Neural crest cell (in vitro differentiated cells): ENCODE results near the gene UGCG. TPM values are rescaled to one million over a fixed set of nuclear protein-coding genes. Genes with fewer than 3 reads are reported as not detected.
"Not testable (repeated sequence)": the region's sequence is repeated elsewhere in the genome, so short reads cannot be mapped to it uniquely, and the experiment has no call there.

Source experiments
- DNase-seq: peaks from one replicate; pipeline ENCODE4 v3.0.0; 2021; ENCODE audit warnings: low read depth, mixed read lengths, low spot score
- H3K27ac Mint-ChIP-seq: one replicate; pipeline ENCODE4 v1.8.0; 2021; ENCODE audit warnings: mild to moderate bottlenecking, mixed read lengths; ENCODE audit not compliant: unreplicated experiment
- H3K27me3 Mint-ChIP-seq: 2 replicates; pipeline ENCODE4 v1.8.0; 2021; ENCODE audit warnings: low read depth, mild to moderate bottlenecking, mixed read lengths
- H3K36me3 Mint-ChIP-seq: 2 replicates; pipeline ENCODE4 v1.8.0; 2021; ENCODE audit warnings: low read depth, mild to moderate bottlenecking, mixed read lengths
- H3K4me1 Mint-ChIP-seq: 2 replicates; pipeline ENCODE4 v1.8.0; 2021; ENCODE audit warnings: mixed read lengths
- H3K4me3 Mint-ChIP-seq: one replicate; pipeline ENCODE4 v1.8.0; 2021; ENCODE audit warnings: mild to moderate bottlenecking, mixed read lengths
- H3K9me3 Mint-ChIP-seq: 2 replicates; pipeline ENCODE4 v1.8.0; 2021; ENCODE audit warnings: mixed read lengths
- total RNA-seq: library from RNA; stranded (reverse); gene quantifications from 2 replicates; pipeline ENCODE4 v1.2.1, GENCODE V29; 2021
- TF ChIP-seq, protein P1 (sequence below): fragments of 200-600 bp; sonication (generic); conservative IDR thresholded peaks from 2 replicates; pipeline ENCODE4 v1.5.0; 2021; ENCODE audit warnings: antibody characterized with exemption, mild to moderate bottlenecking

UGCG gene
- total RNA-seq, 1 donor from 2014 or later = 21.2 TPM

DNA sequence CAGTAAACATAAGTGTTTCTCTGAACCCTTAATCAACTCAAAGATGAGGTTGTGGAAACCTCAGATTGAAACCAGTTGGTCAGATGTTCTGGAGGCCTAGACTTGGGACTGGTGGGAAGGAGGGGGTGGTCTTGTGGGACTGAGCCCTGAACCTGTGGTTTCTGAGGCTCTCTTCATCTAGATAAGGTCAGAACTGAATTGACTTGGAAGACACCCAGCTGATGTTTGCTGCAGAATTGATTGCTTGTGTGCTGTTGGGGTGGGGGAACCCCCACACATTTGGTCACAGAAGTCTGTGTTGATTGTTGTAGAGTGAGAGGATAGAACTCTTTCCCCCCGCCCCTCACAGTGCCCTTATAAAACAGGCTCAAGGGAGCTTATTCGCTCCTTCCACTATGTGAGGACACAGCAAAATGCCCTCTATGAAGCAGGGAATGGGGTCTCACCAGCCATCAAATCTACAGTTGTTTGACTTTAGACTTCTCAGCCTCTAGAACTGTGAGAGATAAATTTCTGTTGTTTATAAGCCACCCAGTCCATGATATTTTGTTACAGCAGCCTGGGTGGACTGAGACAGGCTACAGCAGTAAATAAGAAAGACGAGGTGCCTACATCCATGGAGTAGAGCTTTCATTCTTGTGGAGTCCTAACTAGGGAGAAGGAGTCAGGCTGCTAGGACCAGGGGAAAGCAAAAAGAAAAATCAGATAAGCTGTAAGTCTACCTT lies 25.7 kb upstream of the UGCG start:
- H3K4me3 Mint-ChIP-seq = no peak overlapping the region
- H3K4me1 Mint-ChIP-seq = no peaks in the 10 kb centered on the region
- no peak overlapping the region for H3K27ac Mint-ChIP-seq

DNA sequence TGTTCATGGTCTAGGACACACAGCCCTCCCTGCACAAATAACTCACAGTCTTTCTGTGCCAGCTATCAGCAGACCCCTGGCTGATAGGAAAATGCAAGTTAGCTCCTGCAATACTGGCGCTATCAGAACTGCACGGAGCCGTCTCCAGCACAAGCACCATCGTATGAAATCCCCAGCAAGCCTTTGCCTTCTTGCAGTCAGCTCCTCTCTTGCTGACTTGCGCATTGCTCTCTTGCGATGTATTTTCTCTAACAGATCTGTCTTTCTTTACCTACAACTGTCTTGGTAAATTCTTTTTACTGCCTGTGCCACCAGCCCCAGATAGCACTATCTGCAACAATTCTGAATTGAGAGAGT lies 25.1 kb upstream of the UGCG start:
- no peak for DNase-seq
- Mint-ChIP-seq H3K9me3 (no peaks in the 10 kb centered on the region), H3K4me3 (no peak overlapping the region), H3K27ac (no peak overlapping the region), H3K27me3 (no peaks in the 10 kb centered on the region), H3K4me1 (no peaks in the 10 kb centered on the region), H3K36me3 (no peaks in the 10 kb centered on the region)
- TF ChIP-seq, protein P1, sequence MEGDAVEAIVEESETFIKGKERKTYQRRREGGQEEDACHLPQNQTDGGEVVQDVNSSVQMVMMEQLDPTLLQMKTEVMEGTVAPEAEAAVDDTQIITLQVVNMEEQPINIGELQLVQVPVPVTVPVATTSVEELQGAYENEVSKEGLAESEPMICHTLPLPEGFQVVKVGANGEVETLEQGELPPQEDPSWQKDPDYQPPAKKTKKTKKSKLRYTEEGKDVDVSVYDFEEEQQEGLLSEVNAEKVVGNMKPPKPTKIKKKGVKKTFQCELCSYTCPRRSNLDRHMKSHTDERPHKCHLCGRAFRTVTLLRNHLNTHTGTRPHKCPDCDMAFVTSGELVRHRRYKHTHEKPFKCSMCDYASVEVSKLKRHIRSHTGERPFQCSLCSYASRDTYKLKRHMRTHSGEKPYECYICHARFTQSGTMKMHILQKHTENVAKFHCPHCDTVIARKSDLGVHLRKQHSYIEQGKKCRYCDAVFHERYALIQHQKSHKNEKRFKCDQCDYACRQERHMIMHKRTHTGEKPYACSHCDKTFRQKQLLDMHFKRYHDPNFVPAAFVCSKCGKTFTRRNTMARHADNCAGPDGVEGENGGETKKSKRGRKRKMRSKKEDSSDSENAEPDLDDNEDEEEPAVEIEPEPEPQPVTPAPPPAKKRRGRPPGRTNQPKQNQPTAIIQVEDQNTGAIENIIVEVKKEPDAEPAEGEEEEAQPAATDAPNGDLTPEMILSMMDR = no peak

More for the DNA sequence above, 25.7 kb upstream of the UGCG start:
- no peaks in the 10 kb centered on the region for H3K9me3 Mint-ChIP-seq
- H3K36me3 Mint-ChIP-seq = no peaks in the 10 kb centered on the region
- TF ChIP-seq, protein P1 = no peak
- H3K27me3 Mint-ChIP-seq = no peaks in the 10 kb centered on the region
- no peak for DNase-seq

DNA sequence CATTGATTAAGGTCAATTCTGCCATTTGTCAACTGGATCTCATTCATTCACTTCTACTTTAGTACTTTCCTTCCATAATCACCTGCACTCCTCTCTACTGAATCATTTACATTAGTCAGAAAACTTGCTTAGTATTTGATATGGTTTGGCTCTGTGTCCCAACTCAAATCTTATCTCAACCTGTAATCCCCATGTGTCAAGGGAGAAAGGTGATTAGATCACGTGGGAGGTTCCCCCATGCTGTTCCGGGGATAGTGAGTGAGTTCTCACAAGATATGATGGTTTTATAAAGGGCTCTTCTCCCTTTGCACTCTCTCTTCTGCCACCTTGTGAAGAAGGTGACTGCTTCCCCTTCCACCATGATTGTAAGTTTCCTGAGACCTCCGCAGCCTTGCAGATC lies 23.7 kb upstream of the UGCG start:
- DNase-seq = no peak
- H3K4me1 Mint-ChIP-seq = no peaks in the 10 kb centered on the region
- H3K27ac Mint-ChIP-seq = no peak overlapping the region
- no peaks in the 10 kb centered on the region for H3K36me3 Mint-ChIP-seq
- no peaks in the 10 kb centered on the region for H3K27me3 Mint-ChIP-seq
- no peaks in the 10 kb centered on the region for H3K9me3 Mint-ChIP-seq
- no peak overlapping the region for H3K4me3 Mint-ChIP-seq
- TF ChIP-seq, protein P1 = no peak

DNA sequence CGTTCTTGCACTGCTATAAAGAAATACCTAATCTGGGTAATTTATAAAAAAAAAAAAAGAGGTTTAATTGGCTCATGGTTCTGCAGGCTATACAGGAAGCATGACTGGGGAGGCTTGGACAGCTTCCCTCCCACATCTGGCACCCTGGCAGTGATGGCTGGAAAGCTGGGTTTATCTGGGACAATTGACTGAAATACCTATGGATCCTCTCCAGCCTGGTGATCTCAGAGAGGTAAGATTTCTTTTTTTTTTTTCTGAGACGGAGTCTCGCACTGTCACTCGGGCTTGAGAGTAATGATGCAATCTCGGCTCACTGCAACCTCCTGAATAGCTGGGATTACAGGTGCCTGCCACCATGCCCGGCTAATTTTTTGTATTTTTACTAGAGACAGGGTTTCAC lies 22.7 kb upstream of the UGCG start:
- H3K4me3 Mint-ChIP-seq = no peak overlapping the region
- H3K4me1 Mint-ChIP-seq = no peaks in the 10 kb centered on the region
- TF ChIP-seq, protein P1 = no peak
- no peak for DNase-seq
- no peak overlapping the region for H3K27ac Mint-ChIP-seq
- no peaks in the 10 kb centered on the region for H3K9me3 Mint-ChIP-seq
- H3K36me3 Mint-ChIP-seq = no peaks in the 10 kb centered on the region
- H3K27me3 Mint-ChIP-seq = no peaks in the 10 kb centered on the region

DNA sequence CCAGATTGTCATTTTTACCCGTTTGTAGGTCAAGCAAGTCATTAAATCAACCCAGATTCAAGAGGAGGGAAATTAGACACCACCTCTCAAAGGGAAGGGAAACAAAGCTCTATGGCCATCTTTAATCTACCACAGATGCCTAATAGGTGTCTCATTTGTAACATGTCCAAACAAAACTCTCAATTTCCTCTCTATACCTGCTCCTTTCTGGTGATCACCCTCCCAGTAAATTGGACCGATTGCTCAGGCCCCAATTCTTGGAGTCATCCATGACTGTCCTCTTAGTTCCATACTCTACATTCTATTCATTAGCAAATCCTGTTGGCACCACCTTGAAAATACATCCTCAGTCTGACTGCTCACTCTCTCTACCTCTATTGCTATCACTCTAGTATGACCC lies 22.1 kb upstream of the UGCG start:
- Mint-ChIP-seq H3K36me3 (no peaks in the 10 kb centered on the region), H3K9me3 (no peaks in the 10 kb centered on the region), H3K4me1 (no peaks in the 10 kb centered on the region), H3K4me3 (no peak overlapping the region), H3K27ac (no peak overlapping the region), H3K27me3 (no peaks in the 10 kb centered on the region)
- DNase-seq = no peak
- TF ChIP-seq, protein P1 = no peak

DNA sequence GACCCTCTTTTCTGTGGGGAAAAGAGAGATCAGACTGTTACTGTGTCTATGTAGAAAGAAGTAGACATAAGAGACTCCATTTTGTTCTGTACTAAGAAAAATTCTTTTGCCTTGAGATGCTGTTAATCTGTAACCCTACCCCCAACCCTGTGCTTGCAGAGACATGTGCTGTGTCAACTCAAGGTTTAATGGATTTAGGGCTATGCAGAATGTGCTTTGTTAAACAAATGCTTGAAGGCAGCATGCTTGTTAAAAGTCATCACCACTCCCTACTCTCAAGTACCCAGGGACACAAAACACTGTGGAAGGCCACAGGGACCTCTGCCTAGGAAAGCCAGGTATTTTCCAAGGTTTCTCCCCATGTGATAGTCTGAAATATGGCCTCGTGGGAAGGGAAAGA lies 21.3 kb upstream of the UGCG start:
- not testable (repeated sequence) for H3K27me3 Mint-ChIP-seq, H3K36me3 Mint-ChIP-seq, H3K4me3 Mint-ChIP-seq, DNase-seq, H3K27ac Mint-ChIP-seq, H3K9me3 Mint-ChIP-seq, H3K4me1 Mint-ChIP-seq

DNA sequence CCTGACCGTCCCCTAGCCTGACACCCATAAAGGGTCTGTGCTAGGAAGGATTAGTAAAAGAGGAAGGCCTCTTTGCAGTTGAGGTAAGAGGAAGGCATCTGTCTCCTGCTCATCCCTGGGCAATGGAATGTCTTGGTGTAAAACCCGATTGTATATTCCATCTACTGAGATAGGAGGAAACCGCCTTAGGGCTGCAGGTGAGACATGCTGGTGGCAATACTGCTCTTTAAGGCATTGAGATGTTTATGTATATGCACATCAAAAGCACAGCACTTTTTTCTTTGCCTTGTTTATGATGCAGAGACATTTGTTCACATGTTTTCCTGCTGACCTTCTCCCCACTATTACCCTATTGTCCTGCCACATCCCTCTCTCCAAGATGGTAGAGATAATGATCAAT lies 20.9 kb upstream of the UGCG start:
- H3K27me3 Mint-ChIP-seq, H3K4me1 Mint-ChIP-seq, H3K9me3 Mint-ChIP-seq, H3K4me3 Mint-ChIP-seq, H3K27ac Mint-ChIP-seq, H3K36me3 Mint-ChIP-seq, DNase-seq: not testable (repeated sequence)
